Stomach (tissue), 9 donors: ENCODE data around the gene TTYH3. TPM values are rescaled to one million over a fixed set of nuclear protein-coding genes. Genes with fewer than 3 reads are reported as not detected.

Experiments
- DNase-seq, 2 donors: peaks; one replicate each; pipeline versions ENCODE4 v3.0.0 to v3.0.0-alpha.2; 2013 to 2019
- H3K27ac ChIP-seq, 5 donors: fragments of 200-600 bp in 4 of 5; sonication (generic) in 4 of 5; one replicate each; pipeline ENCODE4 v1.5.1; 2013 to 2019; ENCODE audit warnings: mild to moderate bottlenecking in 1 of 5, moderate library complexity in 1 of 5
- H3K27me3 ChIP-seq, 3 donors: fragments of 200-600 bp; sonication (generic); one replicate each; pipeline ENCODE4 v1.5.1; 2017 to 2019; ENCODE audit warnings: mixed run types in 1 of 3
- H3K36me3 ChIP-seq, 4 donors: fragments of 200-600 bp; sonication (generic); 1 replicate in 3 of 4; 2 replicates in 1 of 4; pipeline ENCODE4 v1.5.1; 2016 to 2019
- H3K4me1 ChIP-seq, 4 donors: fragments of 200-600 bp; sonication (generic); one replicate each; pipeline ENCODE4 v1.5.1; 2016 to 2019
- H3K4me3 ChIP-seq, 4 donors: fragments of 200-600 bp; sonication (generic) in 3 of 4; one replicate each; pipeline ENCODE4 v1.5.1; 2016 to 2019; ENCODE audit warnings: mild to moderate bottlenecking in 1 of 4
- H3K9me3 ChIP-seq, 4 donors: fragments of 200-600 bp; sonication (generic); one replicate each; pipeline ENCODE4 v1.5.1; 2016 to 2019
- EP300 ChIP-seq: sonication (generic); formaldehyde crosslinking; IDR thresholded peaks from one replicate; pipeline ENCODE4 v1.6.1; 2017; ENCODE audit warnings: antibody characterized with exemption
- POLR2A ChIP-seq, 4 donors: fragments of 450-650 bp; IDR thresholded peaks; one replicate each; pipeline ENCODE4 v1.6.1; 2016; ENCODE audit warnings: antibody characterized with exemption in 4 of 4, control low read depth in 2 of 4, mild to moderate bottlenecking in 1 of 4, moderate library complexity in 1 of 4
- POLR2AphosphoS5 ChIP-seq, 3 donors: sonication (generic); formaldehyde crosslinking; IDR thresholded peaks; one replicate each; pipeline ENCODE4 v1.6.1; 2016; ENCODE audit warnings: antibody characterized with exemption in 3 of 3
- WGBS, 5 donors: extraction: QIAGEN DNeasy Blood & Tissue Kit in 3 of 5; methylation state at CpG; one replicate each; pipeline versions ENCODE4 v1.1.5 to v1.1.7; 2013 to 2018; 5-methylcytosine and 5-hydroxymethylcytosine counted together
- intact Hi-C: fragments of 100-400 bp; cut with DNase I; formaldehyde crosslinking; loops from one replicate; pipeline ENCODE4 v1.15.1; 2023; ENCODE audit warnings: low total_unique reads
- polyA plus RNA-seq, 3 donors: library from polyadenylated mRNA; stranded (reverse); fragments of 200-250 nt; gene quantifications; one replicate each; pipeline ENCODE4 v1.2.3, GENCODE V29; 2013
- total RNA-seq, 5 donors: library from RNA; depleted of rRNA; stranded (reverse); fragments of >200 nt; gene quantifications; one replicate each; pipeline versions ENCODE4 v1.1.0 to v1.2.3, GENCODE V29; 2014 to 2016
- TF ChIP-seq, protein P1 (sequence below), 7 experiments: fragments of 450-650 bp in 4 of 7; fragments of 200-600 bp in 3 of 7; sonication (generic) in 3 of 7; IDR thresholded peaks; one replicate each; pipeline ENCODE4 v1.5.1; 2016 to 2019; ENCODE audit warnings: antibody characterized with exemption in 7 of 7, control low read depth in 2 of 7, mild to moderate bottlenecking in 1 of 7
- donor health status: healthy with polysubstance abuse.
- donor health status: Bipolar disorder and iron deficiency.
- donor health status: healthy.

Gene TTYH3
- total and polyA plus RNA-seq, 8 donors = 4.1 to 79.1 (median 16.2) TPM

DNA sequence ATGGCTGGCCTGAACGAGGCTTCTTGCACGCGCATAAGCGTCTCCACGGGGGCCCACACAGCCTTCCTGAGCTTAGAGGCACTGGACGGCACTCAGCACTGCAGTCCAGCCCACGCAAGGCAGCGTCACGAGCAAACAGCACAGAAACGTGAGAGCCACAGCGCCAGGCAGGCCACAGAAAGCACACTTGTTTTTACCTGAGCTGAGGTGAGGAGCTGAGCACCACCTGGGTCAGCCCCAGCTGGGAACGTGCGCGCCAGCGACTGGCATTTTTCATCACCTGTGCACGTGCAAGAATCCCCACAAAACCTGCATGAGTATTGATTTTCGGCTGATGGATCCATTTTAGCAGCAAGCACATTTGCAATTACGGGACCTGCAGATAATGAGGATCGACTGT is 46.3 kb upstream of the TTYH3 start:
- Histone ChIP-seq H3K4me3 (no peak overlapping the region), H3K4me1 (no peaks in the 10 kb centered on the region), H3K27ac (no peak overlapping the region), H3K27me3 (no peaks in the 10 kb centered on the region), H3K9me3 (no peaks in the 10 kb centered on the region), H3K36me3 (peaks cover 34 to 86% (median 76%) of the 10 kb centered on the region in 4 donors)
- DNase-seq = no peak
- TF ChIP-seq EP300 = no peak
- no peak for TF ChIP-seq POLR2A (IDR thresholded peaks at IDR 0.05)
- TF ChIP-seq POLR2AphosphoS5 (IDR thresholded peaks at IDR 0.05) = no peak
- TF ChIP-seq, protein P1, sequence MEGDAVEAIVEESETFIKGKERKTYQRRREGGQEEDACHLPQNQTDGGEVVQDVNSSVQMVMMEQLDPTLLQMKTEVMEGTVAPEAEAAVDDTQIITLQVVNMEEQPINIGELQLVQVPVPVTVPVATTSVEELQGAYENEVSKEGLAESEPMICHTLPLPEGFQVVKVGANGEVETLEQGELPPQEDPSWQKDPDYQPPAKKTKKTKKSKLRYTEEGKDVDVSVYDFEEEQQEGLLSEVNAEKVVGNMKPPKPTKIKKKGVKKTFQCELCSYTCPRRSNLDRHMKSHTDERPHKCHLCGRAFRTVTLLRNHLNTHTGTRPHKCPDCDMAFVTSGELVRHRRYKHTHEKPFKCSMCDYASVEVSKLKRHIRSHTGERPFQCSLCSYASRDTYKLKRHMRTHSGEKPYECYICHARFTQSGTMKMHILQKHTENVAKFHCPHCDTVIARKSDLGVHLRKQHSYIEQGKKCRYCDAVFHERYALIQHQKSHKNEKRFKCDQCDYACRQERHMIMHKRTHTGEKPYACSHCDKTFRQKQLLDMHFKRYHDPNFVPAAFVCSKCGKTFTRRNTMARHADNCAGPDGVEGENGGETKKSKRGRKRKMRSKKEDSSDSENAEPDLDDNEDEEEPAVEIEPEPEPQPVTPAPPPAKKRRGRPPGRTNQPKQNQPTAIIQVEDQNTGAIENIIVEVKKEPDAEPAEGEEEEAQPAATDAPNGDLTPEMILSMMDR (IDR thresholded peaks at IDR 0.05) = no peak
- intact Hi-C loops = no loop called here
- WGBS, 5 donors = 88 to 91% (median 90%) methylated on average over 19 of the region's 19 CpGs

DNA sequence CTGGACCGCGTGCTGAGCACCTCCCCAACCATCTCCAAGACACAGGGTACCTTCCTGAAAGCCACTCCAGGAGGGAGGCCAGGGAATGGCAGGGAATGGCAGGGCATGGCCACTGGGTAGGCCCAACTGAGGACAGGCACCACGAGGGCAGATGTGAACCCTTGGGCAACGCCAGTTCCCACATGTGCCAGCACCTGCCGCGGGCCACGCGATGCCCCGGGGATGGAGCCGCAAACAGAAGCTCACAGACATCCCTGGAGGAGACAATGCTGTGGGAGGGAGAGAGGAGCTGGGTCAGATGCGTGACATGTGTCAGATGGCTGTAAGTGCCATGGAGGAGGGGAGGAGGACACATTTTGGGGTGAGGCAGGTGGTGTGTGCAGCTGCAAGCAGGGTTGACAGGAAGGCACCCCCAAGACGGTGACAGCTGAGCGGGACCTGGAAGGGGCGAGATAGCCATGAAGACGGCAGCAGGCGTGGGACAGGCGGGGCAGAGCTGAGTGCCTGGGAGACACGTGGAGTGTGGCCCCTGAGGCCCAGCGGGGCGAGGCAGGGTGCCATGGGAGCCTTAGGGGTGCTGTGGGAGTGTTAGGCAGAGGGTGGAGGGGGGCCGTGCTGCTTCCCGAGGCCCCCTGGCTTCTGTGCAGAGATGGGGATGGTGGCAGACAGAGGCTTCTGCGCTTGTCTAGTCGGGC is 45.3 kb upstream of the TTYH3 start:
- WGBS, 5 donors = 89 to 94% (median 92%) methylated on average over 22 to 24 of the region's 24 CpGs
- intact Hi-C loops = no loop called here
- Histone ChIP-seq H3K4me3 (no peak overlapping the region), H3K27ac (no peak overlapping the region), H3K27me3 (no peaks in the 10 kb centered on the region), H3K36me3 (peaks cover 34 to 93% (median 82%) of the 10 kb centered on the region in 4 donors), H3K9me3 (no peaks in the 10 kb centered on the region), H3K4me1 (no peaks in the 10 kb centered on the region)
- TF ChIP-seq POLR2AphosphoS5 (IDR thresholded peaks at IDR 0.05) (no peak), POLR2A (IDR thresholded peaks at IDR 0.05) (no peak), EP300 (no peak)
- TF ChIP-seq, protein P1 (IDR thresholded peaks at IDR 0.05) = no peak
- no peak for DNase-seq

DNA sequence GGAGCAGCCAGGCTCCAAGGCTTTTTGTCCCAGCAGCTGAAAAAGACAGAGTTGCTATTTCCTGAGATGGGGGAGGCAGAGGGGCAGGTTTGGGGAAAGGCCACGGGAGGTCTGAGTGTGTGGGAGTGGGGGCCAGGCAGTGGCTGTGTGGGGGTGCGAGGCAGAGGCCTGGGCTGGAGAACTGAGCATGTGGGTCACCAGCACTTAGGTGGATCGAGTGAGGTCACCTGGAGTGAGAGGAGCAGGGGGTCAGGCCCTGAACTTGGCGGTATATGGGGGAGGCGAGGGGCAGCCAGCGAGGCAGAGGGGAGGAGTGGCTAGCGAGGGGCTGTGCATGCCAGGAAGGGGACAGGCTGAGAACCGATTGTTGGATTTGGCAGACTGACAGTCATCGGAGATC is 44.7 kb upstream of the TTYH3 start:
- Histone ChIP-seq H3K4me3 (no peak overlapping the region), H3K27me3 (no peaks in the 10 kb centered on the region), H3K4me1 (no peaks in the 10 kb centered on the region), H3K36me3 (peaks cover 34 to 96% (median 87%) of the 10 kb centered on the region in 4 donors), H3K27ac (no peak overlapping the region), H3K9me3 (no peaks in the 10 kb centered on the region)
- 85 to 96% (median 92%) methylated on average over 9 of the region's 9 CpGs for WGBS, 5 donors
- no peak for DNase-seq
- no peak for TF ChIP-seq POLR2AphosphoS5 (IDR thresholded peaks at IDR 0.05)
- no peak for TF ChIP-seq POLR2A (IDR thresholded peaks at IDR 0.05)
- TF ChIP-seq, protein P1 (IDR thresholded peaks at IDR 0.05) = no peak
- TF ChIP-seq EP300 = no peak
- intact Hi-C loops = no loop called here

DNA sequence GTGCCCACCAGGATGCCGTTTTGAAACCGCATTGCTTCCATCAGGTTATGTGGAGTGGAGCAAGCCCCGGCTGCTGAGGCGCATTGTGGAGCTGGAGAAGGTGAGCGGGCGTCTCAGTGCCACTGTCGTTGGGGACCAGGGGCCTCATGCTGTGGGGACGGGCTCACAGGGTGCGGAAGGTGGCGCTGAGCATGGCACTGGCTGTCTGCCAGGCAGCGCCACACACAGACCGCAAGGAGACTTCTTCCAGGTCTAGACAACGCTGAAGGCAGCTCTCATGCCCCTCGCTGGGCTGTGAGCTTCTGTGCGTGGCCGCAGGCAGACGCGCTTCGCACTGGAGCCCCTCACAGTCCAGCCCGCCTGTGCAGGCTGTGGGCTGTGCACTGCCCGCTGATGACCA is 44.0 kb upstream of the TTYH3 start:
- intact Hi-C loops = no loop called here
- H3K36me3 ChIP-seq = peaks cover 38 to 96% (median 90%) of the 10 kb centered on the region in 4 donors
- DNase-seq = no peak
- H3K27me3 ChIP-seq = no peaks in the 10 kb centered on the region
- TF ChIP-seq POLR2AphosphoS5 (IDR thresholded peaks at IDR 0.05) (no peak), POLR2A (IDR thresholded peaks at IDR 0.05) (no peak), EP300 (no peak)
- TF ChIP-seq, protein P1 (IDR thresholded peaks at IDR 0.05) = no peak
- H3K9me3 ChIP-seq = no peaks in the 10 kb centered on the region
- H3K4me3 ChIP-seq = no peak overlapping the region
- H3K27ac ChIP-seq = no peak overlapping the region
- 93 to 97% (median 95%) methylated on average over 12 to 21 of the region's 21 CpGs for WGBS, 5 donors
- H3K4me1 ChIP-seq = no peaks in the 10 kb centered on the region
